ENCODE measurements around the gene FMNL1. TPM values are rescaled to one million over a fixed set of nuclear protein-coding genes. Genes with fewer than 3 reads are reported as not detected.

The FMNL1 gene
- total RNA-seq, 1 donor from 2014 or later = 1.8 TPM

GRCh38 chr17:45240905-45241327 lies 19.2 kb downstream of the FMNL1 start:
- Mint-ChIP-seq H3K27ac (ENCODE audit: unreplicated experiment) (no peak overlapping the region), H3K4me3 (ENCODE audit: unreplicated experiment) (peak overlapping the region; percentile 55), H3K4me1 (ENCODE audit: low read depth) (peaks cover 6% of the 10 kb centered on the region), H3K27me3 (ENCODE audit: low read depth) (peaks cover 3% of the 10 kb centered on the region), H3K36me3 (ENCODE audit: low read depth) (peaks cover 1% of the 10 kb centered on the region), H3K9me3 (ENCODE audit: low read depth) (no peaks in the 10 kb centered on the region)
- no peak for DNase-seq (ENCODE audit: low spot score)
- TF ChIP-seq, protein P1, sequence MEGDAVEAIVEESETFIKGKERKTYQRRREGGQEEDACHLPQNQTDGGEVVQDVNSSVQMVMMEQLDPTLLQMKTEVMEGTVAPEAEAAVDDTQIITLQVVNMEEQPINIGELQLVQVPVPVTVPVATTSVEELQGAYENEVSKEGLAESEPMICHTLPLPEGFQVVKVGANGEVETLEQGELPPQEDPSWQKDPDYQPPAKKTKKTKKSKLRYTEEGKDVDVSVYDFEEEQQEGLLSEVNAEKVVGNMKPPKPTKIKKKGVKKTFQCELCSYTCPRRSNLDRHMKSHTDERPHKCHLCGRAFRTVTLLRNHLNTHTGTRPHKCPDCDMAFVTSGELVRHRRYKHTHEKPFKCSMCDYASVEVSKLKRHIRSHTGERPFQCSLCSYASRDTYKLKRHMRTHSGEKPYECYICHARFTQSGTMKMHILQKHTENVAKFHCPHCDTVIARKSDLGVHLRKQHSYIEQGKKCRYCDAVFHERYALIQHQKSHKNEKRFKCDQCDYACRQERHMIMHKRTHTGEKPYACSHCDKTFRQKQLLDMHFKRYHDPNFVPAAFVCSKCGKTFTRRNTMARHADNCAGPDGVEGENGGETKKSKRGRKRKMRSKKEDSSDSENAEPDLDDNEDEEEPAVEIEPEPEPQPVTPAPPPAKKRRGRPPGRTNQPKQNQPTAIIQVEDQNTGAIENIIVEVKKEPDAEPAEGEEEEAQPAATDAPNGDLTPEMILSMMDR (IDR thresholded peaks at IDR 0.05) = no peak

- Mint-ChIP-seq H3K36me3 (ENCODE audit: low read depth) (peaks cover 1% of the 10 kb centered on the region), H3K4me1 (ENCODE audit: low read depth) (peaks cover 9% of the 10 kb centered on the region), H3K9me3 (ENCODE audit: low read depth) (no peaks in the 10 kb centered on the region), H3K27ac (ENCODE audit: unreplicated experiment) (no peak overlapping the region), H3K27me3 (ENCODE audit: low read depth) (peaks cover 3% of the 10 kb centered on the region), H3K4me3 (ENCODE audit: unreplicated experiment) (peak overlapping the region; percentile 55)
- DNase-seq (ENCODE audit: low spot score) = no peak
- TF ChIP-seq, protein P1 (IDR thresholded peaks at IDR 0.05) = no peak
Measured at GRCh38 chr17:45241328-45242028, 19.8 kb downstream of the FMNL1 start.

- Mint-ChIP-seq H3K27me3 (ENCODE audit: low read depth) (peaks cover 5% of the 10 kb centered on the region), H3K4me1 (ENCODE audit: low read depth) (peaks cover 13% of the 10 kb centered on the region), H3K27ac (ENCODE audit: unreplicated experiment) (no peak overlapping the region), H3K36me3 (ENCODE audit: low read depth) (peaks cover 1% of the 10 kb centered on the region), H3K4me3 (ENCODE audit: unreplicated experiment) (peak overlapping the region; percentile 27), H3K9me3 (ENCODE audit: low read depth) (no peaks in the 10 kb centered on the region)
- TF ChIP-seq, protein P1 (IDR thresholded peaks at IDR 0.05) = no peak
- DNase-seq (ENCODE audit: low spot score) = no peak
Measured at GRCh38 chr17:45242029-45242414, 20.3 kb downstream of the FMNL1 start.

GRCh38 chr17:45243750-45244149 lies 22.1 kb downstream of the FMNL1 start:
- H3K36me3 Mint-ChIP-seq (ENCODE audit: low read depth) = no peaks in the 10 kb centered on the region
- TF ChIP-seq, protein P1 (IDR thresholded peaks at IDR 0.05) = no peak
- H3K4me1 Mint-ChIP-seq (ENCODE audit: low read depth) = peaks cover 19% of the 10 kb centered on the region
- no peaks in the 10 kb centered on the region for H3K9me3 Mint-ChIP-seq (ENCODE audit: low read depth)
- no peak overlapping the region for H3K4me3 Mint-ChIP-seq (ENCODE audit: unreplicated experiment)
- peaks cover 2% of the 10 kb centered on the region for H3K27me3 Mint-ChIP-seq (ENCODE audit: low read depth)
- DNase-seq (ENCODE audit: low spot score) = no peak
- no peak overlapping the region for H3K27ac Mint-ChIP-seq (ENCODE audit: unreplicated experiment)

- DNase-seq (ENCODE audit: low spot score) = no peak
- Mint-ChIP-seq H3K27me3 (ENCODE audit: low read depth) (peaks cover 2% of the 10 kb centered on the region), H3K4me1 (ENCODE audit: low read depth) (peaks cover 19% of the 10 kb centered on the region), H3K9me3 (ENCODE audit: low read depth) (no peaks in the 10 kb centered on the region), H3K27ac (ENCODE audit: unreplicated experiment) (no peak overlapping the region), H3K4me3 (ENCODE audit: unreplicated experiment) (no peak overlapping the region), H3K36me3 (ENCODE audit: low read depth) (no peaks in the 10 kb centered on the region)
- TF ChIP-seq, protein P1 (IDR thresholded peaks at IDR 0.05) = no peak
Measured at GRCh38 chr17:45244725-45245656, 23.3 kb downstream of the FMNL1 start.
